Activated CD8-positive, alpha-beta memory T cell treated with anti-CD3 and anti-CD28 coated beads for 24 hours (primary cell): Measurements from ENCODE around the gene OTUB2.

Source experiments
- DNase-seq: peaks from one replicate; pipeline ENCODE4 v3.0.0-alpha.2; 2020

OTUB2 gene

GRCh38 chr14:94026173-94026888 lies at the start of gene OTUB2:
Gene OTUB2 (plus strand): TSS chr14:94026340. CDS start chr14:94026538, 198 bp downstream.
- peak; percentile 99 for DNase-seq

GRCh38 chr14:93976477-93977057 lies 49.6 kb upstream of the OTUB2 start, which contains the start of gene ASB2:
Gene ASB2 (minus strand): TSS chr14:93976570. CDS start chr14:93964539, 12,031 bp downstream.
- no peak for DNase-seq

- no peak for DNase-seq
Measured at GRCh38 chr14:93977171-93977570, 49.0 kb upstream of the OTUB2 start.

- peak; percentile 87 for DNase-seq
Measured at GRCh38 chr14:93977790-93978581, 48.2 kb upstream of the OTUB2 start.

GRCh38 chr14:93978735-93979134 lies 47.4 kb upstream of the OTUB2 start:
- DNase-seq = peak; percentile 81

- DNase-seq = no peak
Measured at GRCh38 chr14:93980456-93981201, 45.5 kb upstream of the OTUB2 start.

- no peak for DNase-seq
Measured at GRCh38 chr14:93981316-93982229, 44.6 kb upstream of the OTUB2 start.

GRCh38 chr14:93982230-93983007 lies 43.7 kb upstream of the OTUB2 start:
- DNase-seq = no peak

GRCh38 chr14:93984070-93984469 lies 42.1 kb upstream of the OTUB2 start:
- no peak for DNase-seq

GRCh38 chr14:93984987-93985410 lies 41.1 kb upstream of the OTUB2 start:
- DNase-seq = no peak

- DNase-seq = no peak
Measured at GRCh38 chr14:93986955-93987354, 39.2 kb upstream of the OTUB2 start.

- DNase-seq = no peak
Measured at GRCh38 chr14:93987376-93987775, 38.8 kb upstream of the OTUB2 start.

GRCh38 chr14:93987815-93988476 lies 38.2 kb upstream of the OTUB2 start:
- no peak for DNase-seq

GRCh38 chr14:93989939-93990338 lies 36.2 kb upstream of the OTUB2 start:
- DNase-seq = no peak

- DNase-seq = no peak
Measured at GRCh38 chr14:93991212-93991611, 34.9 kb upstream of the OTUB2 start.

GRCh38 chr14:93991649-93992048 lies 34.5 kb upstream of the OTUB2 start:
- no peak for DNase-seq

GRCh38 chr14:93993382-93993781 lies 32.8 kb upstream of the OTUB2 start:
- DNase-seq = no peak

GRCh38 chr14:93994919-93995682 lies 31.0 kb upstream of the OTUB2 start:
- DNase-seq = peak; percentile 80

- DNase-seq = peak; percentile 58
Measured at GRCh38 chr14:93996130-93996695, 29.9 kb upstream of the OTUB2 start.
